ENCODE results near the gene TBC1D12. TPM values are rescaled to one million over a fixed set of nuclear protein-coding genes. Genes with fewer than 3 reads are reported as not detected.
"Not testable (repeated sequence)": the region's sequence is repeated elsewhere in the genome, so short reads cannot be mapped to it uniquely, and the experiment has no call there.

TBC1D12 gene
- total RNA-seq, 2 donors from 2014 or later: 1.5 to 1.6 TPM

- no peaks in the 10 kb centered on the region for H3K27me3 Mint-ChIP-seq
- DNase-seq (ENCODE audit: low spot score) (no peak), ATAC-seq (no peak)
- H3K9me3 Mint-ChIP-seq: no peaks in the 10 kb centered on the region
- H3K4me1 Mint-ChIP-seq (ENCODE audit: low read depth in 2 of 2): no peaks in the 10 kb centered on the region
- H3K27ac Mint-ChIP-seq: no peak overlapping the region
- no peaks in the 10 kb centered on the region for H3K36me3 Mint-ChIP-seq
- H3K4me3 Mint-ChIP-seq: no peak overlapping the region
Measured at GRCh38 chr10:94490789-94491039, 88.4 kb downstream of the TBC1D12 start.

GRCh38 chr10:94493463-94493862, 91.1 kb downstream of the TBC1D12 start:
- H3K27me3 Mint-ChIP-seq: no peaks in the 10 kb centered on the region

GRCh38 chr10:94496010-94496409, 93.7 kb downstream of the TBC1D12 start:
- ATAC-seq: no peak
- no peaks in the 10 kb centered on the region for H3K27me3 Mint-ChIP-seq
- H3K36me3 Mint-ChIP-seq: no peaks in the 10 kb centered on the region
- no peaks in the 10 kb centered on the region for H3K9me3 Mint-ChIP-seq
- no peak overlapping the region for H3K27ac Mint-ChIP-seq
- no peak for DNase-seq (ENCODE audit: low spot score)
- H3K4me3 Mint-ChIP-seq: no peak overlapping the region
- H3K4me1 Mint-ChIP-seq (ENCODE audit: low read depth in 2 of 2): no peaks in the 10 kb centered on the region

More at GRCh38 chr10:94493463-94493862, 91.1 kb downstream of the TBC1D12 start:
- Mint-ChIP-seq H3K4me3 (no peak overlapping the region), H3K27ac (no peak overlapping the region), H3K36me3 (no peaks in the 10 kb centered on the region), H3K9me3 (no peaks in the 10 kb centered on the region), H3K4me1 (ENCODE audit: low read depth in 2 of 2) (no peaks in the 10 kb centered on the region)
- DNase-seq (ENCODE audit: low spot score) (no peak), ATAC-seq (no peak)

DNA sequence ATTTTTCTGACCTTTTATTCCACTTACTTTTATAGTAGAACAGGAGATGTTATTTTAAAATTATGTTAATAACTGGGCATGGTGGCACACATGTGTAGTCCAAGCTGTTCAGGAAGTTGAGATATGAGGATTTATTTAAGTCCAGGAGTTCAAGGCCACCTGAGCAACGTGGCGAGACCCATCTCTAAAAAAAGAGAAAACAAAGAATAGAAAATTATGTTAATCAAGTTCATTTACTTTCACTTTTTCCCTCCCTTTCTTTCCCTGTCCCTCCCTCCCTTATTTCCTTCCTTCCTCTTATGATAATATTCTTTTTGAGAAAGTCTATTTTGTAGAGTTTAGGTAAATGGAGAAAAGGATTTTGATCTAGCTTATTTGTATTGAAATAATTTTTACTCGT, 94.3 kb downstream of the TBC1D12 start:
- ATAC-seq: no peak
- H3K27me3 Mint-ChIP-seq: no peaks in the 10 kb centered on the region
- H3K4me3 Mint-ChIP-seq: no peak overlapping the region
- no peak overlapping the region for H3K27ac Mint-ChIP-seq
- no peaks in the 10 kb centered on the region for H3K9me3 Mint-ChIP-seq
- no peaks in the 10 kb centered on the region for H3K4me1 Mint-ChIP-seq (ENCODE audit: low read depth in 2 of 2)
- no peak for DNase-seq (ENCODE audit: low spot score)
- H3K36me3 Mint-ChIP-seq: no peaks in the 10 kb centered on the region

GRCh38 chr10:94500063-94500462, 97.7 kb downstream of the TBC1D12 start:
- Mint-ChIP-seq H3K27me3 (no peaks in the 10 kb centered on the region), H3K27ac (no peak overlapping the region), H3K4me1 (ENCODE audit: low read depth in 2 of 2) (no peaks in the 10 kb centered on the region), H3K4me3 (no peak overlapping the region), H3K36me3 (no peaks in the 10 kb centered on the region), H3K9me3 (no peaks in the 10 kb centered on the region)
- ATAC-seq: no peak
- no peak for DNase-seq (ENCODE audit: low spot score)

GRCh38 chr10:94521276-94522250, 119.2 kb downstream of the TBC1D12 start:
- ATAC-seq: no peak
- Mint-ChIP-seq H3K27me3 (peaks cover 4 to 6% of the 10 kb centered on the region in 2 donors), H3K9me3 (no peaks in the 10 kb centered on the region), H3K4me1 (ENCODE audit: low read depth in 2 of 2) (no peaks in the 10 kb centered on the region), H3K36me3 (no peaks in the 10 kb centered on the region), H3K27ac (no peak overlapping the region), H3K4me3 (no peak overlapping the region)
- DNase-seq (ENCODE audit: low spot score): no peak

DNA sequence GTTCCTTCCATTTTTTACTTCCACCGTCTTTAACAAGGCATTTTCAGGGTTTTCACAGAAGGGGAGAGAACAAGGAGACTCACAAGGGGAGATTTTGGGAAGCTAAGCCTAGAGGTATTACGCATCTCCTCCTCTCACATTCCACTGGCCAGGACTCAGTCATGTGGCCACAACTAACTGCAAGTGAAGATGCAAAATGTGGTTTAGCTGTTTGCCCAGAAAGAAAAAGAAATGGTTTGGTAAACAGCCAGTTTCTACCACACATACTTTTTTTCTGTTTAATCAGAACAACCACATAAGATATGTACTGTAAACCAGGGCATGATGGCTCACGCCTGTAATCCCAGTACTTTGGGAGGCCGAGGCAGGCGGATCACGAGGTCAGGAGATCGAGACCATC, 121.8 kb downstream of the TBC1D12 start:
- no peaks in the 10 kb centered on the region for H3K36me3 Mint-ChIP-seq
- DNase-seq (ENCODE audit: low spot score) (no peak), ATAC-seq (no peak)
- no peak overlapping the region for H3K27ac Mint-ChIP-seq
- H3K9me3 Mint-ChIP-seq: no peaks in the 10 kb centered on the region
- peaks cover 4 to 13% of the 10 kb centered on the region in 2 donors for H3K27me3 Mint-ChIP-seq
- H3K4me3 Mint-ChIP-seq: no peak overlapping the region
- no peaks in the 10 kb centered on the region for H3K4me1 Mint-ChIP-seq (ENCODE audit: low read depth in 2 of 2)

- no peak for DNase-seq (ENCODE audit: low spot score)
- Mint-ChIP-seq H3K4me3 (no peak overlapping the region), H3K27me3 (peaks cover 4 to 13% of the 10 kb centered on the region in 2 donors), H3K36me3 (no peaks in the 10 kb centered on the region), H3K4me1 (ENCODE audit: low read depth in 2 of 2) (no peaks in the 10 kb centered on the region), H3K9me3 (no peaks in the 10 kb centered on the region), H3K27ac (no peak overlapping the region)
- ATAC-seq: no peak
Measured at GRCh38 chr10:94524711-94525110, 122.4 kb downstream of the TBC1D12 start.

- H3K9me3 Mint-ChIP-seq; H3K36me3 Mint-ChIP-seq; H3K27me3 Mint-ChIP-seq; H3K4me3 Mint-ChIP-seq; H3K27ac Mint-ChIP-seq; ATAC-seq; DNase-seq (ENCODE audit: low spot score); H3K4me1 Mint-ChIP-seq (ENCODE audit: low read depth in 2 of 2): not testable (repeated sequence)
Measured at GRCh38 chr10:94531550-94531949, 129.2 kb downstream of the TBC1D12 start.

DNA sequence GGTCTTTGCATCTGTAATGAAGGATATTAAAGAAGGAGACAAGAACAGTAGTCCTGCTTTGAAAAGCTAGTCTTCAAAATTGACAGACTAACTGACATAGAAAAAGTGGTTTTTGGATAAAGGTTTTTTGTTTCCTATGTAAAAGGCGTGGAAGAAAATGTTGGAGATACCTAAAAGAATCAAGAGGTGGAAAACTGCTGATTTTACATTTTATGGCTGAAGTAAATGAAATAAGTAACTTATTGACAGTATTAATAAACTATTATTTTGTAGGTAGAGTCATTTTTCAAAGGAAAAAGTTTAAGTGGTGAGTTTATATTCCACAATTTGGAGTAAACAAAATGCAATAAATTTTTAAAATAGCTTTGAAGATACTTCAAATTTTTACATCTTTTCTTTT, 130.7 kb downstream of the TBC1D12 start:
- no peaks in the 10 kb centered on the region for H3K36me3 Mint-ChIP-seq
- H3K9me3 Mint-ChIP-seq: no peaks in the 10 kb centered on the region
- H3K27me3 Mint-ChIP-seq: peaks cover 0 to 2% of the 10 kb centered on the region in 2 donors
- ATAC-seq (no peak), DNase-seq (ENCODE audit: low spot score) (no peak)
- H3K27ac Mint-ChIP-seq: no peak overlapping the region
- no peaks in the 10 kb centered on the region for H3K4me1 Mint-ChIP-seq (ENCODE audit: low read depth in 2 of 2)
- H3K4me3 Mint-ChIP-seq: no peak overlapping the region

DNA sequence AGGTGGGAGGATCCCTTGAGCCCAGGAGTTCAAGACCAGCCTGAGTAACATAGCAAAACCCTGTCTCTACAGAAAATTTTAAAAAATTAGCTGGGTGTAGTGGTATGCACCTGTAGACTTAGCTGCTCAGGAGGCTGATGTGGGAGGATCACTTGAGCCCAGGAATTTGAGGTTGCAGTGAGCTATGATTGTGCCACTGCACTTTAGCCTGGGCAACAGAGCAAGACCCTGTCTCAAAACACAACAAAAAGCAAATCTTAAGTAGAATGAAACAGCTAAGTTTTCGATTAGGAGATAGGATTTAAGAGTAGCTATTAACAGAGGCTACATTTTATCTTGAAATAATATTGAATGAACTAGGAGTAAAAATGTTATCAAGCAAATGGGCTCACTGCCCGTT, 139.9 kb downstream of the TBC1D12 start:
- not testable (repeated sequence) for DNase-seq (ENCODE audit: low spot score); H3K4me3 Mint-ChIP-seq; H3K27ac Mint-ChIP-seq; H3K9me3 Mint-ChIP-seq; ATAC-seq
- Mint-ChIP-seq H3K4me1 (ENCODE audit: low read depth in 2 of 2) (peaks cover 17 to 18% of the 10 kb centered on the region in 2 donors), H3K27me3 (peaks cover 4 to 13% of the 10 kb centered on the region in 2 donors), H3K36me3 (peaks cover 20% of the 10 kb centered on the region)

DNA sequence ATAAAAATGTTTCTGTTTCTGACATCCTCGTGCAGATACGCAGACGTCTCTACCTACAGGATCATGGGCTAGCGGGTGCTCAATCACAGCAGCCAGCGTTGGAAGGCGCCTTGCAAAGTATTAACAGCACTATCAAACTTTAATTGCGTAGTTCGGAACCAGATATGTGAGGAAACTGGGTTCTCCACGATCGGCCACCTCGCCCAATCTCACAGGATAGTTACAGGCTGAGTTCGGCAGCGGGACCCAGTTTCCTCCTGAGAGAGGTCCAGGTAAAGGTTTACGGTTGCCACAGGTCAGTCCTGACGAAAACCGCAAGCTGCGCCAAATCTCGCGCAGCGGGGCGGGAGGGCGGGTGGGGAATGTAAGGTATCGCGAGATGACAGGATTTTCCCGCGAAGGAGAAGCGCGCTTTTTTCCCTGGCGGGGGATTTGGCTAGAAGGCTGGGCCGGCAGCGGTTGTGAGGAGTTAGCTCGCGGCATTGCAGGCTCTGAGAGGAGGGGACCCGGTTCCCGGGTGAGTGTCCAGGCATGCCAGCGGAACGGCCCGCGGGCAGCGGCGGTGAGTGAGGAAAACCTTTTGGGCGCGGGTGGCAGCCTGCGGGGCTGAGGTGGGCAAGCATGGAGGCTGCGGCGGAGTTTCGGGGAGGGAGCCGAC, 143.2 kb downstream of the TBC1D12 start, which contains the start of gene HELLS:
Gene HELLS (plus strand): TSS at position 398 of the 658 bp plus-strand sequence. CDS start 134 bp downstream, at position 532.
- DNase-seq (ENCODE audit: low spot score) (peak; percentile 80), ATAC-seq (peak; percentile 88)
- peak within 1 kb of the TSS; percentile 99 for H3K4me3 Mint-ChIP-seq
- no peaks in the 10 kb centered on the region for H3K9me3 Mint-ChIP-seq
- peak within 1 kb of the TSS; percentile 86 to 92 for H3K27ac Mint-ChIP-seq
- H3K27me3 Mint-ChIP-seq: peaks cover 0 to 2% of the 10 kb centered on the region in 2 donors
- peaks cover 20% of the 10 kb centered on the region for H3K36me3 Mint-ChIP-seq
- peaks cover 17 to 18% of the 10 kb centered on the region in 2 donors for H3K4me1 Mint-ChIP-seq (ENCODE audit: low read depth in 2 of 2)

DNA sequence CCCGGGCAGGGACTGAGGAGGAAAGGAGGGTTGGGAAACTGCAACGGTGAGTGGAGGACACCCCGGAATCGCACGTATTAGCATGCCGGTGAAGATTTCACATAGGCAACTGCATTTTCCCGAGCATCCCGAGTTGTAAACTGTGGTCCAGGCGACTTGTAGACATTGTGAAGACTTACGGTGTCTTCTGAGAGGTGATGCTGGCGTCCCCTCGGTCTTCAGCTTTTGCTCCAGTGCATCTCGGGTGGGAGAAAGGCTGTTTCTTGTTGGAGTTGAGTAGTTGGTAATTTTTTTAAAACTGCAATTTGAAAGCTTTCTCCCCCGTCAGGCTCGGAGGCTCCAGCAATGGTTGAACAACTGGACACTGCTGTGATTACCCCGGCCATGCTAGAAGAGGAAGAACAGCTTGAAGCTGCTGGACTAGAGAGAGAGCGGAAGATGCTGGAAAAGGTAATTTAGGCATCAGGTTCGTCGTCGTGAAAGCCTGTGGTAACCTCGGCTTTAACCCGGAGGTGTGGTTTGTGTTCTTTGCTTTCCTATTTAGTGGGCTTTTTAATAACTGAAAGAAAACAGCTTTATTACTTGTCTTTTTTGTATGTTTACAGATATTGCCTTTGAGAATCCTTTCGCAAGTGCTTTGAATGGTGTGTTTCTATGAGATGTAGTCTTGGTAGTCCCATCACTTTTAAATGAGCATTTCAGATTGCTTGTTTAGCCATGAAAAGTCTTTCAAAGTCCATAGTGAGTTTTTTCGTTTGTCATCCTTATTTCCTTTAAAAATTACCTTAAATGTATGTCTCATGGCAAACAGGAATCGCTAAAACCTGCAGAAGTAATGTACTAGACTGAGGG, 143.9 kb downstream of the TBC1D12 start:
- Mint-ChIP-seq H3K27ac (peak overlapping the region; percentile 86 to 92), H3K4me3 (peak overlapping the region; percentile 99), H3K9me3 (no peaks in the 10 kb centered on the region), H3K4me1 (ENCODE audit: low read depth in 2 of 2) (peaks cover 17 to 18% of the 10 kb centered on the region in 2 donors), H3K36me3 (peaks cover 20% of the 10 kb centered on the region), H3K27me3 (peaks cover 0 to 2% of the 10 kb centered on the region in 2 donors)
- ATAC-seq (no peak), DNase-seq (ENCODE audit: low spot score) (no peak)
